Measurements from ENCODE around the gene GAB2. TPM values are rescaled to one million over a fixed set of nuclear protein-coding genes. Genes with fewer than 3 reads are reported as not detected.
"Not testable (repeated sequence)": the region's sequence is repeated elsewhere in the genome, so short reads cannot be mapped to it uniquely, and the experiment has no call there.

GAB2 gene
- total RNA-seq, 1 donor from 2014 or later: 10.9 TPM

GRCh38 chr11:78274739-78275138 lies 142.9 kb downstream of the GAB2 start:
- Mint-ChIP-seq H3K4me1 (ENCODE audit: low read depth) (peaks cover 6% of the 10 kb centered on the region), H3K4me3 (ENCODE audit: unreplicated experiment) (no peak overlapping the region), H3K36me3 (ENCODE audit: low read depth) (peaks cover 6% of the 10 kb centered on the region), H3K27me3 (ENCODE audit: low read depth) (no peaks in the 10 kb centered on the region), H3K27ac (ENCODE audit: unreplicated experiment) (no peak overlapping the region), H3K9me3 (ENCODE audit: low read depth) (peaks cover 14% of the 10 kb centered on the region)
- no peak for DNase-seq (ENCODE audit: low spot score)
- TF ChIP-seq CTCF (IDR thresholded peaks at IDR 0.05): no peak

GRCh38 chr11:78272625-78273269 lies 144.9 kb downstream of the GAB2 start:
- H3K36me3 Mint-ChIP-seq (ENCODE audit: low read depth); H3K27ac Mint-ChIP-seq (ENCODE audit: unreplicated experiment); H3K4me3 Mint-ChIP-seq (ENCODE audit: unreplicated experiment); H3K27me3 Mint-ChIP-seq (ENCODE audit: low read depth); DNase-seq (ENCODE audit: low spot score): not testable (repeated sequence)
- H3K4me1 Mint-ChIP-seq (ENCODE audit: low read depth): peaks cover 22% of the 10 kb centered on the region
- H3K9me3 Mint-ChIP-seq (ENCODE audit: low read depth): peaks cover 14% of the 10 kb centered on the region

- H3K27me3 Mint-ChIP-seq (ENCODE audit: low read depth); DNase-seq (ENCODE audit: low spot score); H3K4me3 Mint-ChIP-seq (ENCODE audit: unreplicated experiment); H3K27ac Mint-ChIP-seq (ENCODE audit: unreplicated experiment); H3K36me3 Mint-ChIP-seq (ENCODE audit: low read depth): not testable (repeated sequence)
- Mint-ChIP-seq H3K4me1 (ENCODE audit: low read depth) (peaks cover 18% of the 10 kb centered on the region), H3K9me3 (ENCODE audit: low read depth) (peaks cover 14% of the 10 kb centered on the region)
Observed at GRCh38 chr11:78271801-78272200, 145.8 kb downstream of the GAB2 start.

- no peaks in the 10 kb centered on the region for H3K27me3 Mint-ChIP-seq (ENCODE audit: low read depth)
- H3K9me3 Mint-ChIP-seq (ENCODE audit: low read depth): peaks cover 14% of the 10 kb centered on the region
- H3K4me1 Mint-ChIP-seq (ENCODE audit: low read depth): peaks cover 18% of the 10 kb centered on the region
- peaks cover 6% of the 10 kb centered on the region for H3K36me3 Mint-ChIP-seq (ENCODE audit: low read depth)
- TF ChIP-seq CTCF (IDR thresholded peaks at IDR 0.05): no peak
- H3K27ac Mint-ChIP-seq (ENCODE audit: unreplicated experiment): no peak overlapping the region
- DNase-seq (ENCODE audit: low spot score): no peak
- H3K4me3 Mint-ChIP-seq (ENCODE audit: unreplicated experiment): no peak overlapping the region
Observed at GRCh38 chr11:78270971-78271370, 146.6 kb downstream of the GAB2 start.

GRCh38 chr11:78269806-78270205 lies 147.8 kb downstream of the GAB2 start:
- no peaks in the 10 kb centered on the region for H3K27me3 Mint-ChIP-seq (ENCODE audit: low read depth)
- no peak overlapping the region for H3K4me3 Mint-ChIP-seq (ENCODE audit: unreplicated experiment)
- no peak for TF ChIP-seq CTCF (IDR thresholded peaks at IDR 0.05)
- H3K36me3 Mint-ChIP-seq (ENCODE audit: low read depth): peaks cover 6% of the 10 kb centered on the region
- no peak overlapping the region for H3K27ac Mint-ChIP-seq (ENCODE audit: unreplicated experiment)
- no peak for DNase-seq (ENCODE audit: low spot score)
- H3K9me3 Mint-ChIP-seq (ENCODE audit: low read depth): peaks cover 14% of the 10 kb centered on the region
- H3K4me1 Mint-ChIP-seq (ENCODE audit: low read depth): peaks cover 18% of the 10 kb centered on the region

GRCh38 chr11:78268591-78269410 lies 148.8 kb downstream of the GAB2 start:
- Mint-ChIP-seq H3K27me3 (ENCODE audit: low read depth) (no peaks in the 10 kb centered on the region), H3K4me1 (ENCODE audit: low read depth) (peaks cover 18% of the 10 kb centered on the region), H3K9me3 (ENCODE audit: low read depth) (peaks cover 14% of the 10 kb centered on the region), H3K36me3 (ENCODE audit: low read depth) (peaks cover 5% of the 10 kb centered on the region), H3K27ac (ENCODE audit: unreplicated experiment) (peak overlapping the region; percentile 76), H3K4me3 (ENCODE audit: unreplicated experiment) (no peak overlapping the region)
- DNase-seq (ENCODE audit: low spot score): no peak
- TF ChIP-seq CTCF (IDR thresholded peaks at IDR 0.05): no peak

All from chondrocyte (in vitro differentiated cells).